Vagina (tissue), 2 donors: ENCODE data around the gene UBAP1L.

Source experiments
- POLR2A ChIP-seq, 2 donors: fragments of 450-650 bp; IDR thresholded peaks; one replicate each; pipeline ENCODE4 v1.6.1; 2017; ENCODE audit warnings: antibody characterized with exemption in 2 of 2, mild to moderate bottlenecking in 2 of 2, moderate library complexity in 2 of 2
- TF ChIP-seq, protein P1 (sequence below), 3 experiments: fragments of 450-650 bp in 2 of 3; fragments of 200-600 bp in 1 of 3; sonication (generic) in 1 of 3; IDR thresholded peaks; one replicate each; pipeline ENCODE4 v1.5.1; 2017 to 2019; ENCODE audit warnings: antibody characterized with exemption in 3 of 3, mild to moderate bottlenecking in 2 of 3, moderate library complexity in 2 of 3

DNA sequence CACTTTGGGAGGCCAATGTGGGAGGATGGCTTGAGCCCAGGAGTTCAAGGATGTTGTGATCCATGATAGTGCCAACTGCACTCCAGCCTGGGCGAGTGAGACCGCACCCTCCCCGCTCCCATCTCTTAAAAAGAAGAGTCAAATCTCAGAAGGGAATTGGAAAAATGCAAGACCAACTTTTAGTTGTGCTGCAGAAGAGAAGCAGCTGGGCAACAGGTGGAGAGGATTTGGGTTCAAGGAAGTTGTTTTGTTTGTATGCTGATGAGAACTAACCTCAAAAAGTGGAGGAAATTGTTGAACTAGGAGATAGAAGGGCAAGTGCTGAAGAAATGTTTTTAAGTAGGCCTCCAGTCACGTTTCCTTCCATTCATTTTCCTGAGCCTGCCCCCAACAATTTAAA lies 31.4 kb upstream of the UBAP1L start:
- no peak for TF ChIP-seq POLR2A (IDR thresholded peaks at IDR 0.05)
- TF ChIP-seq, protein P1, sequence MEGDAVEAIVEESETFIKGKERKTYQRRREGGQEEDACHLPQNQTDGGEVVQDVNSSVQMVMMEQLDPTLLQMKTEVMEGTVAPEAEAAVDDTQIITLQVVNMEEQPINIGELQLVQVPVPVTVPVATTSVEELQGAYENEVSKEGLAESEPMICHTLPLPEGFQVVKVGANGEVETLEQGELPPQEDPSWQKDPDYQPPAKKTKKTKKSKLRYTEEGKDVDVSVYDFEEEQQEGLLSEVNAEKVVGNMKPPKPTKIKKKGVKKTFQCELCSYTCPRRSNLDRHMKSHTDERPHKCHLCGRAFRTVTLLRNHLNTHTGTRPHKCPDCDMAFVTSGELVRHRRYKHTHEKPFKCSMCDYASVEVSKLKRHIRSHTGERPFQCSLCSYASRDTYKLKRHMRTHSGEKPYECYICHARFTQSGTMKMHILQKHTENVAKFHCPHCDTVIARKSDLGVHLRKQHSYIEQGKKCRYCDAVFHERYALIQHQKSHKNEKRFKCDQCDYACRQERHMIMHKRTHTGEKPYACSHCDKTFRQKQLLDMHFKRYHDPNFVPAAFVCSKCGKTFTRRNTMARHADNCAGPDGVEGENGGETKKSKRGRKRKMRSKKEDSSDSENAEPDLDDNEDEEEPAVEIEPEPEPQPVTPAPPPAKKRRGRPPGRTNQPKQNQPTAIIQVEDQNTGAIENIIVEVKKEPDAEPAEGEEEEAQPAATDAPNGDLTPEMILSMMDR (IDR thresholded peaks at IDR 0.05), result no peak
